ENCODE data around the gene TRPC5OS.

- TF ChIP-seq USF2 (IDR thresholded peaks at IDR 0.05; ENCODE audit: low read depth, low read length) (no peak), POLR2A (IDR thresholded peaks at IDR 0.05; ENCODE audit: low read depth, low read length) (no peak), CTCF (conservative IDR thresholded peaks at IDR 0.05; ENCODE audit: low read depth, low read length) (no peak), RCOR1 (IDR thresholded peaks at IDR 0.05; ENCODE audit: insufficient replicate concordance, low read length) (no peak), MXI1 (IDR thresholded peaks at IDR 0.05; ENCODE audit: borderline replicate concordance, low read depth, low read length) (no peak), NFE2L2 (IDR thresholded peaks at IDR 0.05; ENCODE audit: low read depth, low read length) (no peak), CEBPB (IDR thresholded peaks at IDR 0.05; ENCODE audit: low read depth, low read length) (no peak), BHLHE40 (IDR thresholded peaks at IDR 0.05; ENCODE audit: low read depth, low read length) (no peak), MAFK (IDR thresholded peaks at IDR 0.05; ENCODE audit: low read depth, low read length) (no peak), MAZ (IDR thresholded peaks at IDR 0.05; ENCODE audit: borderline replicate concordance, low read depth, low read length) (no peak), FOS (IDR thresholded peaks at IDR 0.05; ENCODE audit: low read depth, low read length) (no peak), RAD21 (IDR thresholded peaks at IDR 0.05; ENCODE audit: low read length) (no peak)
Observed at GRCh38 chrX:111867236-111867635, 8.7 kb upstream of the TRPC5OS start.
